Endothelial cell of umbilical vein (primary cell): ENCODE measurements around the gene SREBF1.

ENCODE experiments used
- CTCF ChIP-seq, 2 donors: IDR thresholded peaks; 1 replicate in 1 of 2; 2 replicates in 1 of 2; pipeline ENCODE4 v1.5.1; 2011; ENCODE audit warnings: low read length in 2 of 2, mild to moderate bottlenecking in 2 of 2, moderate library complexity in 2 of 2, control low read depth in 1 of 2, inconsistent platforms in 1 of 2, low read depth in 1 of 2; ENCODE audit not compliant: insufficient read depth in 1 of 2; ENCODE audit errors: extremely low read depth in 1 of 2
- EZH2 ChIP-seq: IDR thresholded peaks from 2 replicates; pipeline ENCODE4 v1.6.1; 2012; ENCODE audit warnings: borderline replicate concordance, low read depth, mild to moderate bottlenecking, moderate library complexity, low read length, inconsistent platforms; ENCODE audit not compliant: severe bottlenecking
- JUN ChIP-seq: IDR thresholded peaks from 2 replicates; pipeline ENCODE4 v1.6.1; 2011; ENCODE audit warnings: borderline replicate concordance, low read depth; ENCODE audit not compliant: insufficient read length, insufficient read depth
- MAX ChIP-seq: IDR thresholded peaks from 2 replicates; pipeline ENCODE4 v1.6.1; 2011; ENCODE audit not compliant: insufficient read depth, insufficient read length
- POLR2A ChIP-seq: IDR thresholded peaks from 2 replicates; pipeline ENCODE4 v1.6.1; 2012; ENCODE audit warnings: low read depth, mild to moderate bottlenecking, control low read depth, low read length
- POLR2AphosphoS5 ChIP-seq: IDR thresholded peaks from 2 replicates; pipeline ENCODE4 v1.6.1; 2012; ENCODE audit warnings: low read depth, mild to moderate bottlenecking, control low read depth, low read length, moderate library complexity; ENCODE audit not compliant: insufficient read depth

DNA sequence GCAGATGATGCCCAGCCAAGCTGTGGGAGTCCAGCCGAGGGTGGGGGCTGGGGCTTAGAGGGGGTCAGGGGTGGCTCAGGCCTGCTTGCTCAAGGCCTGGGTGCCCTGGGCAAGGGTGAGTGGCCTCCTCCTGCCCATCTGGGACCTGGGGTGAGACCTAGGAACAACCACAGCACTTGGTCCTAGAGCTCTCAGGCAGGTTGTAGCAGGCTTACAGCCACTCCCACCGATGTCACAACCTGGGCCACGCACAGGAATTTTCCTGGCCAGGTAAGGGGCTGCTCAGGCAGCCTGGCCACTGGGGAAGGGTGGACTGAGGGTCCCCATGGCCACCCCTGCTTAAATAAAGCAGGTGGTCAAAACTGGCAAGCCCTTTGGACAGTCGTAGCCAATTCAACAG, 6.3 kb upstream of the SREBF1 start:
- TF ChIP-seq POLR2AphosphoS5 (no peak), CTCF (IDR thresholded peaks at IDR 0.05; ENCODE audit: extremely low read depth in 1 of 2, insufficient read depth in 1 of 2, low read depth in 1 of 2, low read length in 2 of 2) (no peak), JUN (no peak), POLR2A (no peak), MAX (no peak), EZH2 (no peak)
